ENCODE data around the gene SLC45A2.

Gene SLC45A2

DNA sequence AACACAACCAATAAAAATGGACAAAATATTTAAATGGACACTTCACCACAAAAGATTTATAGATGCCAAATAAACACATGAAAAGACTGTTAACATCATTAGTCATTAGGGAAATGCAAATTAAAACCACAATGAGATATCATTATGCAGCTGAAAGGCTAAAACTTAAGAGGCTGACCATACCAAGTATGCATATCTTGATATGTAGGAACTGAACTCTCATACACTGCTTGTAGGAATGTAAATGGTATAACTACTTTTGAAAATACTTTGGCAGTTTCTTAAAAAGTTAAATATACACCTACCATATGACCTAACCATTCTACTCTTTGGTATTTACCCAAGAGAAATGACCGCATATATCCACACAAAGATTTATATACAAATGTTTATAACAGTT, 79.1 kb downstream of the SLC45A2 start:
- no peak for DNase-seq

DNA sequence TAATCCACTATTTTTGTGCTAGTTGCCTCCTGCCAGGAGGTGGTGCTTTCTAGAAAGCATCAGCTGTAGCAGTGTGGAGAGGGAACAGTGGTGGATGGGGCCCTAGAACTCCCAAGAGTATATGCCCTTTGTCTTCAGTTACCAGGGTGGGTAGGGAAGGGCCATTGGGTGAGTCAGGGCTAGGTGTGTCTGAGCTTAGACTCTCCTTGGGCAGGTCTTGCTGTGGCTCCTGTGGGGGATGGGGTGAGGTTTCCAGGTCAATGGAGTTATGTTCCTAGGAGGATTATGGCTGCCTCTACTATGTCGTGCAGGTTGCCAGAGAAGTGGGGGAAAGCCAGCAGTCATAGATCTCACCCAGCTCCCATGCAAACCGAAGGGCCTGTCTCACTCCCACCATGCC, 81.4 kb downstream of the SLC45A2 start:
- no peak for DNase-seq

DNA sequence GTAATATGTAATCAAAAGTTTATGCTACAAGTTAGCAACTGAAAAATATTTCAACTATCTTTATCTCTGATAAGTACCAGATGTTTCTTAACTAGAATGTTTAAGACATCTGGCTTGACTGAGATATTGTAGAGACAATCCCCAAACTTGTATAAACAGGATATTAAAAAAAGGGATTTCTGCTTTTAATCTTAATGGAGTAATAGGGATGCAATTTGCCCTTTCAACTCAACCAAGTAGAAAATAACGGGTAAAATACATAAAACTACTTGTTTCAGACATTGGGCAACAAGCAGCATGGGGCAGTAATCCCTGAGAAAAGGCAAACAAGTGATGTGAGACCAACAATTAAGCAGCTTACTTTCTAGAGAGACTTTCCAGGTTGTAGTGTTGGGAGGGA, 83.3 kb downstream of the SLC45A2 start:
- DNase-seq, result no peak
